Lower leg skin (tissue), 4 donors: ENCODE measurements around the gene ADAMTS17. TPM values are rescaled to one million over a fixed set of nuclear protein-coding genes. Genes with fewer than 3 reads are reported as not detected.

ENCODE experiments used
- DNase-seq, 2 donors: peaks; one replicate each; pipeline ENCODE4 v3.0.0-alpha.2; 2019; ENCODE audit warnings: low spot score in 2 of 2
- H3K4me3 ChIP-seq: fragments of 200-600 bp; sonication (generic); 2 replicates; pipeline ENCODE4 v1.5.1; 2017; ENCODE audit warnings: mild to moderate bottlenecking, low read depth; ENCODE audit not compliant: poor library complexity, severe bottlenecking
- CTCF ChIP-seq, 3 donors: fragments of 450-650 bp; IDR thresholded peaks; one replicate each; pipeline ENCODE4 v1.5.1; 2016; ENCODE audit warnings: antibody characterized with exemption in 3 of 3, mild to moderate bottlenecking in 3 of 3, moderate library complexity in 2 of 3
- POLR2A ChIP-seq, 2 donors: fragments of 450-650 bp; IDR thresholded peaks; one replicate each; pipeline ENCODE4 v1.6.1; 2016 to 2017; ENCODE audit warnings: antibody characterized with exemption in 2 of 2, mild to moderate bottlenecking in 1 of 2, moderate library complexity in 1 of 2
- WGBS, 2 donors: methylation state at CpG; one replicate each; pipeline ENCODE4 v1.1.5; 2018; 5-methylcytosine and 5-hydroxymethylcytosine counted together
- intact Hi-C: fragments of 100-400 bp; cut with DNase I; formaldehyde crosslinking; loops from one replicate; pipeline ENCODE4 v1.15.0; 2023; ENCODE audit warnings: low total_unique reads
- total RNA-seq, 4 donors: library from RNA; depleted of rRNA; stranded (reverse); fragments of >200 nt; gene quantifications; one replicate each; pipeline ENCODE4 v1.1.0, GENCODE V29; 2016

Gene ADAMTS17
- total RNA-seq, 4 donors from 2014 or later = 3.5 to 7.8 (median 3.9) TPM

- WGBS, 2 donors = 71 to 80% methylated on average over 11 of the region's 11 CpGs
- TF ChIP-seq CTCF (IDR thresholded peaks at IDR 0.05) (no peak), POLR2A (IDR thresholded peaks at IDR 0.05) (no peak)
- H3K4me3 ChIP-seq = no peak overlapping the region
- no peak for DNase-seq
- intact Hi-C loops = no loop called here
Measured at GRCh38 chr15:100224206-100225185, 117.3 kb downstream of the ADAMTS17 start.

GRCh38 chr15:100222349-100222715, 119.4 kb downstream of the ADAMTS17 start:
- no peak for TF ChIP-seq CTCF (IDR thresholded peaks at IDR 0.05)
- TF ChIP-seq POLR2A (IDR thresholded peaks at IDR 0.05) = no peak
- 43 to 65% methylated on average over 8 of the region's 8 CpGs for whole genome bisulfite sequencing, 2 donors
- DNase-seq = no peak
- no peak overlapping the region for H3K4me3 ChIP-seq
- intact Hi-C loops = no loop called here

GRCh38 chr15:100221471-100222348, 120.1 kb downstream of the ADAMTS17 start:
- intact Hi-C loops = no loop called here
- TF ChIP-seq CTCF (IDR thresholded peaks at IDR 0.05) (no peak), POLR2A (IDR thresholded peaks at IDR 0.05) (no peak)
- no peak overlapping the region for H3K4me3 ChIP-seq
- DNase-seq = no peak
- 55 to 56% methylated on average over 22 of the region's 22 CpGs for WGBS, 2 donors

- H3K4me3 ChIP-seq = no peak overlapping the region
- WGBS, 2 donors = 90 to 93% methylated on average over 14 of the region's 14 CpGs
- TF ChIP-seq POLR2A (IDR thresholded peaks at IDR 0.05) (no peak), CTCF (IDR thresholded peaks at IDR 0.05) (no peak)
Measured at GRCh38 chr15:100220058-100220768, 121.6 kb downstream of the ADAMTS17 start.

GRCh38 chr15:100218434-100218833, 123.3 kb downstream of the ADAMTS17 start:
- WGBS, 2 donors = 53 to 55% methylated on average over 5 of the region's 5 CpGs
- H3K4me3 ChIP-seq = no peak overlapping the region

More at GRCh38 chr15:100220058-100220768, 121.6 kb downstream of the ADAMTS17 start:
- intact Hi-C loops = no loop called here
- DNase-seq = no peak

More at GRCh38 chr15:100218434-100218833, 123.3 kb downstream of the ADAMTS17 start:
- intact Hi-C loops = no loop called here
- TF ChIP-seq POLR2A (IDR thresholded peaks at IDR 0.05) = no peak
- no peak for TF ChIP-seq CTCF (IDR thresholded peaks at IDR 0.05)
- no peak for DNase-seq
